GM23338 (cell line): ENCODE data around the gene C12orf43. TPM values are rescaled to one million over a fixed set of nuclear protein-coding genes. Genes with fewer than 3 reads are reported as not detected.

Experiments
- ATAC-seq: fragments of 200-7000 bp; cut with Tn5 transposase; 3 replicates; pipeline ENCODE4 v1.9.1; 2020
- DNase-seq: peaks from one replicate; pipeline ENCODE4 v3.0.0-alpha.2; 2015; ENCODE audit warnings: low spot score
- H2AFZ ChIP-seq: fragments of 200-600 bp; sonication (generic); 2 replicates; pipeline ENCODE4 v1.8.0; 2016; ENCODE audit warnings: antibody characterized with exemption, mild to moderate bottlenecking, moderate library complexity
- H3F3A ChIP-seq: fragments of 200-600 bp; sonication (generic); replicated peaks from 2 replicates; pipeline ENCODE4 v1.8.0; 2017; ENCODE audit warnings: antibody characterized with exemption, mixed run types, low read depth
- H3K27ac ChIP-seq: fragments of 200-600 bp; sonication (generic); 2 replicates; pipeline ENCODE4 v1.6.1; 2016; ENCODE audit warnings: low read depth
- H3K27me3 ChIP-seq: fragments of 200-600 bp; sonication (generic); 2 replicates; pipeline ENCODE4 v1.8.0; 2016; ENCODE audit warnings: mild to moderate bottlenecking, mixed run types, moderate library complexity; ENCODE audit not compliant: insufficient read depth
- H3K36me3 ChIP-seq: fragments of 200-600 bp; sonication (generic); 2 replicates; pipeline ENCODE4 v1.8.0; 2016; ENCODE audit warnings: mild to moderate bottlenecking; ENCODE audit not compliant: insufficient read depth
- H3K4me1 ChIP-seq: fragments of 200-600 bp; sonication (generic); 2 replicates; pipeline ENCODE4 v1.8.0; 2016; ENCODE audit warnings: mild to moderate bottlenecking, moderate library complexity; ENCODE audit not compliant: insufficient read depth
- H3K4me2 ChIP-seq: fragments of 200-600 bp; sonication (generic); 2 replicates; pipeline ENCODE4 v1.7.1; 2017; ENCODE audit warnings: mixed run types
- H3K4me3 ChIP-seq: fragments of 200-600 bp; sonication (generic); 2 replicates; pipeline ENCODE4 v1.6.1; 2016; ENCODE audit warnings: mixed run types
- H3K79me2 ChIP-seq: fragments of 200-600 bp; sonication (generic); replicated peaks from 2 replicates; pipeline ENCODE4 v1.8.0; 2017; ENCODE audit warnings: mild to moderate bottlenecking; ENCODE audit not compliant: insufficient read depth
- H3K9me2 ChIP-seq: fragments of 200-600 bp; sonication (generic); 2 replicates; pipeline ENCODE4 v1.8.0; 2017; ENCODE audit not compliant: insufficient read depth
- H4K20me1 ChIP-seq: fragments of 200-600 bp; sonication (generic); replicated peaks from 2 replicates; pipeline ENCODE4 v1.8.0; 2017; ENCODE audit warnings: mild to moderate bottlenecking; ENCODE audit not compliant: insufficient read depth
- H3K27ac Mint-ChIP-seq: 2 replicates; pipeline ENCODE4 v1.8.0; 2020; ENCODE audit warnings: inconsistent platforms, mild to moderate bottlenecking, moderate library complexity, mixed read lengths
- H3K27me3 Mint-ChIP-seq: 3 replicates; pipeline ENCODE4 v1.8.0; 2022; ENCODE audit warnings: low read depth, mild to moderate bottlenecking, moderate library complexity, mixed read lengths, inconsistent platforms; ENCODE audit not compliant: insufficient read depth, poor library complexity
- H3K36me3 Mint-ChIP-seq: 3 replicates; pipeline ENCODE4 v1.8.0; 2021; ENCODE audit warnings: low read depth, mild to moderate bottlenecking, inconsistent platforms, moderate library complexity, mixed read lengths
- H3K4me1 Mint-ChIP-seq: 3 replicates; pipeline ENCODE4 v1.8.0; 2020; ENCODE audit warnings: mild to moderate bottlenecking, inconsistent platforms, mixed read lengths
- H3K4me3 Mint-ChIP-seq: 3 replicates; pipeline ENCODE4 v1.8.0; 2021; ENCODE audit warnings: moderate library complexity, mild to moderate bottlenecking, inconsistent platforms, mixed read lengths
- H3K9me3 Mint-ChIP-seq: 3 replicates; pipeline ENCODE4 v1.8.0; 2020; ENCODE audit warnings: moderate library complexity, mild to moderate bottlenecking, inconsistent platforms, mixed read lengths
- CREB1 ChIP-seq: fragments of 250-450 bp; sonication (Bioruptor Pico); IDR thresholded peaks from 2 replicates; pipeline ENCODE4 v1.5.0; 2020; ENCODE audit warnings: low read depth, mild to moderate bottlenecking, moderate library complexity
- EZH2 ChIP-seq: fragments of 200-600 bp; sonication (generic); IDR thresholded peaks from one replicate; pipeline ENCODE4 v1.8.0; 2017; ENCODE audit warnings: antibody characterized with exemption, mild to moderate bottlenecking, low read depth; ENCODE audit not compliant: unreplicated experiment
- JUNB ChIP-seq: IDR thresholded peaks from one replicate; pipeline ENCODE4 v1.6.1; 2016; ENCODE audit warnings: antibody characterized with exemption; ENCODE audit not compliant: unreplicated experiment
- NANOG ChIP-seq: IDR thresholded peaks from 2 replicates; pipeline ENCODE4 v1.6.1; 2016; ENCODE audit warnings: antibody characterized with exemption, borderline replicate concordance
- ZNF114 ChIP-seq: fragments of 250-450 bp; sonication (Bioruptor Pico); IDR thresholded peaks from 2 replicates; pipeline ENCODE4 v1.5.0; 2020; ENCODE audit warnings: mild to moderate bottlenecking, moderate library complexity
- ZNF331 ChIP-seq: fragments of 250-450 bp; sonication (Bioruptor Pico); IDR thresholded peaks from 2 replicates; pipeline ENCODE4 v1.5.0; 2020; ENCODE audit warnings: low read depth, mild to moderate bottlenecking, moderate library complexity
- ZNF462 ChIP-seq: fragments of 250-450 bp; sonication (Bioruptor Pico); IDR thresholded peaks from 2 replicates; pipeline ENCODE4 v1.5.0; 2020; ENCODE audit warnings: mild to moderate bottlenecking, moderate library complexity
- polyA plus RNA-seq: library from polyadenylated mRNA; unstranded; fragments of >200 nt; fragmentation: Nextera tagmentation; extraction: Ambion mirVana; gene quantifications from 2 replicates; pipeline ENCODE4 v1.2.1, GENCODE V29; 2016
- total RNA-seq: library from RNA; depleted of rRNA; stranded (reverse); fragments of >200 nt; shearing (Covaris generic); gene quantifications from 2 replicates; pipeline ENCODE4 v1.2.3, GENCODE V29; 2014
- TF ChIP-seq, protein P1 (sequence below), 2 experiments: fragments of 200-600 bp in 1 of 2; sonication (generic) in 1 of 2; conservative IDR thresholded peaks; 2 replicates each; pipeline versions ENCODE4 v1.5.1 to v1.6.1; 2016 to 2017; ENCODE audit warnings: antibody characterized with exemption in 2 of 2, low read depth in 2 of 2, mild to moderate bottlenecking in 2 of 2, moderate library complexity in 1 of 2

Gene C12orf43
- total and polyA plus RNA-seq, 2 experiments from 2014 or later: 15.2 to 20.7 TPM

DNA sequence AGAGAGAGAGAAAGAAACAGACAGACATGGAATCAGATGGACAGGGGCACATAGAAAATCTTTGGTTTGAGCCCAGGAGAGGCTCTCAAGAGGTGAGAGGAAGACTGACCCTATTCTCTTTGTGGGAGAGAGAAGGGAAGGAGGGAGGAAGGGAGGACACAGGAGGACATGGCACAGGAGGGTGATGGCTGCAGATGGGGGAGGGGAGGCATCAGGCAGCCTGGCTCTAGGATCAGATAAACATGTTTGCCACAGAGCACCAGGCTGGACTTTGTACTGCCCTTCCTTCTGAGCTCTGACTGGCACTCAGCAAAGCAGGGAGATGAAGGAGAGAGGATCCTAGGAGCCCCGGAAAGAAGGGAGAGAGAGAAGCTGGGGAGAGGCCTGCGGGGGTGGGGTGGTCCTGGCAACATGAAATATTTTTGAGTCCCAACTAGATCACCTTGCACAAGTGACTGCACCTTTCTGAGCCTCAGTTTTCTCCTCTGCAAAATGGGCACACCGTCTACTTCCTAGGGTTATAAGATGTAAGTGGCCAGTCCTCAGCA is 31.9 kb downstream of the C12orf43 start (continued):
- no peak for TF ChIP-seq ZNF462 (CRISPR knock-in tag)

DNA sequence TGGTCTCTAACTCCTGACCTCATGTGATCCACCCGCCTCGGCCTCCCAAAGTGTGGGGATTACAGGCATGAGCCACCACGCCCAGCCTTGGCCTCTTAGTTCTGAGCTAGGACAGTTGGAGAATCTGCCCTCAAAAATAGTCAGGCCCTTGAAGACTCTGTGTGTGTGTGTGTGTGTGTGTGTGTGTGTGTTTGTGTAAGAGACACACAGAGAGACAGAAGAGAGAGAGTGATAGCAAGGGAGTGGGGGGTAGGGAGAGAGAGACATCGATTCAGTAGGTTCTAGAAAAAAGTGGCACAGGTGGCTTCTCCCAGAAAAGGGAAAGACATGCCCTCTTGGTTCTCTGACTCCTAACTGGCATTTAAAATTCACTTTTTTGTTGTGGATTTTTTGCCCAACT is 32.5 kb downstream of the C12orf43 start:
- Histone ChIP-seq H2AFZ (peak overlapping the region; percentile 39; the same call in 1 of the 2 replicates), H3K27ac (no peak overlapping the region)
- no peak overlapping the region for H3K4me3 Mint-ChIP-seq
- TF ChIP-seq CREB1 (no peak), EZH2 (no peak), JUNB (no peak), ZNF114 (CRISPR knock-in tag) (no peak), ZNF331 (CRISPR knock-in tag) (no peak), NANOG (no peak)
- TF ChIP-seq, protein P1, sequence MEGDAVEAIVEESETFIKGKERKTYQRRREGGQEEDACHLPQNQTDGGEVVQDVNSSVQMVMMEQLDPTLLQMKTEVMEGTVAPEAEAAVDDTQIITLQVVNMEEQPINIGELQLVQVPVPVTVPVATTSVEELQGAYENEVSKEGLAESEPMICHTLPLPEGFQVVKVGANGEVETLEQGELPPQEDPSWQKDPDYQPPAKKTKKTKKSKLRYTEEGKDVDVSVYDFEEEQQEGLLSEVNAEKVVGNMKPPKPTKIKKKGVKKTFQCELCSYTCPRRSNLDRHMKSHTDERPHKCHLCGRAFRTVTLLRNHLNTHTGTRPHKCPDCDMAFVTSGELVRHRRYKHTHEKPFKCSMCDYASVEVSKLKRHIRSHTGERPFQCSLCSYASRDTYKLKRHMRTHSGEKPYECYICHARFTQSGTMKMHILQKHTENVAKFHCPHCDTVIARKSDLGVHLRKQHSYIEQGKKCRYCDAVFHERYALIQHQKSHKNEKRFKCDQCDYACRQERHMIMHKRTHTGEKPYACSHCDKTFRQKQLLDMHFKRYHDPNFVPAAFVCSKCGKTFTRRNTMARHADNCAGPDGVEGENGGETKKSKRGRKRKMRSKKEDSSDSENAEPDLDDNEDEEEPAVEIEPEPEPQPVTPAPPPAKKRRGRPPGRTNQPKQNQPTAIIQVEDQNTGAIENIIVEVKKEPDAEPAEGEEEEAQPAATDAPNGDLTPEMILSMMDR (conservative IDR thresholded peaks at IDR 0.05; ENCODE audit: low read depth in 2 of 2): no peak

More for the DNA sequence above, 32.5 kb downstream of the C12orf43 start:
- Histone ChIP-seq H3K4me1 (peaks cover 9% of the 10 kb centered on the region; the same call in 1 of the 2 replicates), H3K36me3 (no peaks in the 10 kb centered on the region), H3K27me3 (no peaks in the 10 kb centered on the region), H3K79me2 (no peaks in the 10 kb centered on the region), H3F3A (no peaks in the 10 kb centered on the region), H4K20me1 (no peaks in the 10 kb centered on the region), H3K4me2 (no peak overlapping the region), H3K4me3 (no peak overlapping the region), H3K9me2 (no peaks in the 10 kb centered on the region)
- DNase-seq: no peak
- Mint-ChIP-seq H3K36me3 (no peaks in the 10 kb centered on the region; the same call in 2 of the 3 replicates), H3K27me3 (peaks cover 1% of the 10 kb centered on the region), H3K4me1 (peaks cover 19% of the 10 kb centered on the region), H3K27ac (peak overlapping the region; percentile 22; the same call in 1 of the 2 replicates), H3K9me3 (no peaks in the 10 kb centered on the region; the same call in 2 of the 3 replicates)
- ATAC-seq: no peak
